ENCODE measurements around the gene THOC7. TPM values are rescaled to one million over a fixed set of nuclear protein-coding genes. Genes with fewer than 3 reads are reported as not detected.

Gene THOC7
- total and polyA plus RNA-seq, 5 donors from 2014 or later, result 37.3 to 96.7 (median 75.6) TPM

- no peaks in the 10 kb centered on the region for H3K36me3 ChIP-seq (ENCODE audit: control insufficient read depth, insufficient read depth, low read length)
- no peaks in the 10 kb centered on the region for H3K27me3 ChIP-seq (ENCODE audit: control insufficient read depth, insufficient read depth, low read length)
- Mint-ChIP-seq H3K27me3 (no peaks in the 10 kb centered on the region), H3K9me3 (peaks cover 0 to 1% (median 0%) of the 10 kb centered on the region in 7 donors), H3K27ac (no peak overlapping the region), H3K36me3 (peaks cover 4% of the 10 kb centered on the region), H3K4me3 (no peak overlapping the region), H3K4me1 (no peaks in the 10 kb centered on the region)
- no peaks in the 10 kb centered on the region for H3K4me1 ChIP-seq (ENCODE audit: control insufficient read depth, insufficient read depth, low read length, poor library complexity, severe bottlenecking)
- no peak overlapping the region for H3K27ac ChIP-seq (ENCODE audit: insufficient read depth, low read length, poor library complexity, severe bottlenecking)
- no peaks in the 10 kb centered on the region for H3K9me3 ChIP-seq (ENCODE audit: control insufficient read depth in 2 of 2, low read length in 2 of 2)
- H3K4me3 ChIP-seq (ENCODE audit: low read depth, low read length), result no peak overlapping the region
- no peak for ATAC-seq (ENCODE audit: low read depth in 2 of 2)
- DNase-seq, result no peak
Measured at GRCh38 chr3:63807961-63808565, 55.5 kb downstream of the THOC7 start.

GRCh38 chr3:63803911-63804310, 59.7 kb downstream of the THOC7 start:
- H3K9me3 Mint-ChIP-seq, result peaks cover 0 to 1% (median 0%) of the 10 kb centered on the region in 7 donors
- H3K27me3 Mint-ChIP-seq, result no peaks in the 10 kb centered on the region
- Histone ChIP-seq H3K27me3 (ENCODE audit: control insufficient read depth, insufficient read depth, low read length) (no peaks in the 10 kb centered on the region), H3K4me1 (ENCODE audit: control insufficient read depth, insufficient read depth, low read length, poor library complexity, severe bottlenecking) (no peaks in the 10 kb centered on the region), H3K36me3 (ENCODE audit: control insufficient read depth, insufficient read depth, low read length) (no peaks in the 10 kb centered on the region), H3K27ac (ENCODE audit: insufficient read depth, low read length, poor library complexity, severe bottlenecking) (no peak overlapping the region), H3K9me3 (ENCODE audit: control insufficient read depth in 2 of 2, low read length in 2 of 2) (no peaks in the 10 kb centered on the region), H3K4me3 (ENCODE audit: low read depth, low read length) (no peak overlapping the region)
- no peak overlapping the region for H3K27ac Mint-ChIP-seq
- ATAC-seq (ENCODE audit: low read depth in 2 of 2) (no peak), DNase-seq (no peak)
- no peaks in the 10 kb centered on the region for H3K4me1 Mint-ChIP-seq
- no peak overlapping the region for H3K4me3 Mint-ChIP-seq
- H3K36me3 Mint-ChIP-seq, result no peaks in the 10 kb centered on the region

GRCh38 chr3:63800097-63800496, 63.5 kb downstream of the THOC7 start:
- no peaks in the 10 kb centered on the region for H3K36me3 Mint-ChIP-seq
- no peaks in the 10 kb centered on the region for H3K4me1 ChIP-seq (ENCODE audit: control insufficient read depth, insufficient read depth, low read length, poor library complexity, severe bottlenecking)
- H3K27ac Mint-ChIP-seq, result no peak overlapping the region
- ATAC-seq (ENCODE audit: low read depth in 2 of 2), result no peak
- no peaks in the 10 kb centered on the region for H3K4me1 Mint-ChIP-seq
- H3K4me3 ChIP-seq (ENCODE audit: low read depth, low read length), result no peak overlapping the region
- H3K36me3 ChIP-seq (ENCODE audit: control insufficient read depth, insufficient read depth, low read length), result no peaks in the 10 kb centered on the region
- H3K27ac ChIP-seq (ENCODE audit: insufficient read depth, low read length, poor library complexity, severe bottlenecking), result no peak overlapping the region
- no peaks in the 10 kb centered on the region for H3K9me3 ChIP-seq (ENCODE audit: control insufficient read depth in 2 of 2, low read length in 2 of 2)
- no peaks in the 10 kb centered on the region for H3K9me3 Mint-ChIP-seq
- peaks cover 4% of the 10 kb centered on the region for H3K27me3 ChIP-seq (ENCODE audit: control insufficient read depth, insufficient read depth, low read length)
- no peak overlapping the region for H3K4me3 Mint-ChIP-seq
- peaks cover 6% of the 10 kb centered on the region for H3K27me3 Mint-ChIP-seq
- no peak for DNase-seq

- no peak for ATAC-seq (ENCODE audit: low read depth in 2 of 2)
- H3K4me1 Mint-ChIP-seq, result no peaks in the 10 kb centered on the region
- Histone ChIP-seq H3K9me3 (ENCODE audit: control insufficient read depth in 2 of 2, low read length in 2 of 2) (no peaks in the 10 kb centered on the region), H3K36me3 (ENCODE audit: control insufficient read depth, insufficient read depth, low read length) (no peaks in the 10 kb centered on the region), H3K27me3 (ENCODE audit: control insufficient read depth, insufficient read depth, low read length) (peaks cover 4% of the 10 kb centered on the region), H3K27ac (ENCODE audit: insufficient read depth, low read length, poor library complexity, severe bottlenecking) (no peak overlapping the region), H3K4me3 (ENCODE audit: low read depth, low read length) (no peak overlapping the region), H3K4me1 (ENCODE audit: control insufficient read depth, insufficient read depth, low read length, poor library complexity, severe bottlenecking) (no peaks in the 10 kb centered on the region)
- H3K27me3 Mint-ChIP-seq, result peaks cover 6% of the 10 kb centered on the region
- no peak for DNase-seq
- no peak overlapping the region for H3K4me3 Mint-ChIP-seq
- H3K9me3 Mint-ChIP-seq, result no peaks in the 10 kb centered on the region
- no peak overlapping the region for H3K27ac Mint-ChIP-seq
- no peaks in the 10 kb centered on the region for H3K36me3 Mint-ChIP-seq
Measured at GRCh38 chr3:63798949-63799348, 64.7 kb downstream of the THOC7 start.

- Mint-ChIP-seq H3K4me3 (no peak overlapping the region), H3K4me1 (no peaks in the 10 kb centered on the region), H3K27ac (no peak overlapping the region), H3K36me3 (no peaks in the 10 kb centered on the region), H3K27me3 (peaks cover 6% of the 10 kb centered on the region), H3K9me3 (no peaks in the 10 kb centered on the region)
- peaks cover 4% of the 10 kb centered on the region for H3K27me3 ChIP-seq (ENCODE audit: control insufficient read depth, insufficient read depth, low read length)
- DNase-seq (no peak), ATAC-seq (ENCODE audit: low read depth in 2 of 2) (no peak)
- H3K27ac ChIP-seq (ENCODE audit: insufficient read depth, low read length, poor library complexity, severe bottlenecking), result no peak overlapping the region
- H3K4me1 ChIP-seq (ENCODE audit: control insufficient read depth, insufficient read depth, low read length, poor library complexity, severe bottlenecking), result no peaks in the 10 kb centered on the region
- H3K4me3 ChIP-seq (ENCODE audit: low read depth, low read length), result no peak overlapping the region
- no peaks in the 10 kb centered on the region for H3K36me3 ChIP-seq (ENCODE audit: control insufficient read depth, insufficient read depth, low read length)
- no peaks in the 10 kb centered on the region for H3K9me3 ChIP-seq (ENCODE audit: control insufficient read depth in 2 of 2, low read length in 2 of 2)
Measured at GRCh38 chr3:63798544-63798943, 65.1 kb downstream of the THOC7 start.

GRCh38 chr3:63795438-63795837, 68.2 kb downstream of the THOC7 start:
- Mint-ChIP-seq H3K4me3 (no peak overlapping the region), H3K27ac (no peak overlapping the region), H3K27me3 (peaks cover 6% of the 10 kb centered on the region), H3K4me1 (no peaks in the 10 kb centered on the region), H3K36me3 (no peaks in the 10 kb centered on the region), H3K9me3 (no peaks in the 10 kb centered on the region)
- no peaks in the 10 kb centered on the region for H3K4me1 ChIP-seq (ENCODE audit: control insufficient read depth, insufficient read depth, low read length, poor library complexity, severe bottlenecking)
- ATAC-seq (ENCODE audit: low read depth in 2 of 2) (no peak), DNase-seq (no peak)
- no peak overlapping the region for H3K4me3 ChIP-seq (ENCODE audit: low read depth, low read length)
- H3K9me3 ChIP-seq (ENCODE audit: control insufficient read depth in 2 of 2, low read length in 2 of 2), result no peaks in the 10 kb centered on the region
- H3K36me3 ChIP-seq (ENCODE audit: control insufficient read depth, insufficient read depth, low read length), result no peaks in the 10 kb centered on the region
- no peak overlapping the region for H3K27ac ChIP-seq (ENCODE audit: insufficient read depth, low read length, poor library complexity, severe bottlenecking)
- H3K27me3 ChIP-seq (ENCODE audit: control insufficient read depth, insufficient read depth, low read length), result peaks cover 4% of the 10 kb centered on the region

GRCh38 chr3:63791974-63792373, 71.6 kb downstream of the THOC7 start:
- Mint-ChIP-seq H3K4me3 (no peak overlapping the region), H3K4me1 (no peaks in the 10 kb centered on the region), H3K27ac (no peak overlapping the region), H3K9me3 (peaks cover 0 to 2% (median 0%) of the 10 kb centered on the region in 7 donors), H3K27me3 (peaks cover 11% of the 10 kb centered on the region), H3K36me3 (no peaks in the 10 kb centered on the region)
- Histone ChIP-seq H3K9me3 (ENCODE audit: control insufficient read depth in 2 of 2, low read length in 2 of 2) (no peaks in the 10 kb centered on the region), H3K4me3 (ENCODE audit: low read depth, low read length) (no peak overlapping the region), H3K4me1 (ENCODE audit: control insufficient read depth, insufficient read depth, low read length, poor library complexity, severe bottlenecking) (no peaks in the 10 kb centered on the region), H3K27ac (ENCODE audit: insufficient read depth, low read length, poor library complexity, severe bottlenecking) (no peak overlapping the region), H3K27me3 (ENCODE audit: control insufficient read depth, insufficient read depth, low read length) (peaks cover 4% of the 10 kb centered on the region), H3K36me3 (ENCODE audit: control insufficient read depth, insufficient read depth, low read length) (no peaks in the 10 kb centered on the region)
- ATAC-seq (ENCODE audit: low read depth in 2 of 2), result no peak
- DNase-seq, result no peak

All from CD4-positive, CD25-positive, alpha-beta regulatory T cell (primary cell).